ENCODE data around the gene SPRTN.

- no peak for TF ChIP-seq POLR2A (IDR thresholded peaks at IDR 0.05)
- TF ChIP-seq CTCF (IDR thresholded peaks at IDR 0.05), result no peak
Measured at GRCh38 chr1:231329483-231329882, 8.6 kb upstream of the SPRTN start.
